Measurements from ENCODE around the gene EML2. TPM values are rescaled to one million over a fixed set of nuclear protein-coding genes. Genes with fewer than 3 reads are reported as not detected.

Gene EML2
- total and polyA plus RNA-seq, 2 of the 8 experiments (the other 6 are each of a cell fraction or from before 2014, with no cell fraction given) = 28.8 to 29.4 TPM

DNA sequence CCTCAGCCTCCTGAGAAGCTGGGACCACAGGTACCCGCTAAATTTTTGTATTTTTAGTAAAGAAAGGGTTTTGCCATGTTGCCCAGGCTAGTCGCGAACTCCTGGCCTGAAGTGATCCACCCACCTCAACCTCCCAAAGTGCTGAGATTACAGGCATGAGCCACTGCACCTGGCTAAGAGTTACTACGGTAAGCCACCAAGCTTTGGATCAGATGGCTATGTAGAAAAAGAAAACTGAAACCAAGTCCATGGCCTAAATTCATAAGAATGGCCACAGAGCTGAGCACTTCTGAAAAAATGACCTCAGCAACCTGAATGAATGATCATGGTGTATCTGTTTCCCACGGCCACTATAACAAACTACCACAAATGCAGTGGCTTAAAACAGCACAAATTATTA lies 64.0 kb downstream of the EML2 start:
- H3K9me3 ChIP-seq (ENCODE audit: insufficient read depth in 2 of 2, low read depth in 1 of 2, low read length in 1 of 2) = no peaks in the 10 kb centered on the region
- WGBS, 2 experiments (ENCODE audit: extremely low coverage in 1 of 2, insufficient coverage in 1 of 2, insufficient read length in 1 of 2, insufficient replicate concordance in 2 of 2, low coverage in 1 of 2, low lambda C conversion rate in 2 of 2, missing lambda C conversion rate in 1 of 2) = 93% methylated on average over 5 of the region's 5 CpGs; no CpG with 5 or more reads in 1 of the 2 experiments
- H2BK120ac ChIP-seq (replicated peaks; ENCODE audit: low read depth, low read length) = no peak overlapping the region
- no peak overlapping the region for H2BK12ac ChIP-seq (ENCODE audit: low read depth, low read length)
- no peak overlapping the region for H2AK5ac ChIP-seq (ENCODE audit: low read depth, low read length)
- no peak overlapping the region for H3K9ac ChIP-seq (replicated peaks in 1 of 4; ENCODE audit: extremely low read depth in 1 of 4, low read depth in 3 of 4, low read length in 3 of 4)
- no peak overlapping the region for H2BK5ac ChIP-seq (ENCODE audit: low read depth, low read length)
- H3K27me3 ChIP-seq (replicated peaks in 1 of 4; ENCODE audit: control insufficient read depth in 3 of 4, extremely low read depth in 1 of 4, insufficient read depth in 3 of 4, low read length in 3 of 4) = no peaks in the 10 kb centered on the region
- no peak overlapping the region for H4K8ac ChIP-seq (ENCODE audit: extremely low read depth, insufficient read depth, low read length)
- H3K4me1 ChIP-seq (replicated peaks in 1 of 4; ENCODE audit: control insufficient read depth in 3 of 4, insufficient read depth in 4 of 4, low read length in 3 of 4) = peaks cover 7 to 15% (median 10%) of the 10 kb centered on the region in 4 experiments
- no peak overlapping the region for H3K14ac ChIP-seq (ENCODE audit: insufficient read length)
- H3K56ac ChIP-seq (replicated peaks; ENCODE audit: insufficient read length, low read depth, low read length) = no peak overlapping the region
- no peak overlapping the region for H3K4me2 ChIP-seq (ENCODE audit: insufficient read depth in 1 of 2, low read depth in 2 of 2, low read length in 2 of 2)
- no peak overlapping the region for H3K27ac ChIP-seq (ENCODE audit: low read depth, low read length)
- no peak overlapping the region for H2AFZ ChIP-seq (ENCODE audit: low read length)
- H3K23me2 ChIP-seq (ENCODE audit: low read depth, low read length) = no peaks in the 10 kb centered on the region; the same call in 1 of the 2 replicates
- DNase-seq (ENCODE audit: low read depth in 1 of 2, low spot score in 2 of 2) = no peak
- 0 out of 4 replicates have a peak, but pooled peaks cover 0 to 2% of the 10 kb centered on the region in 2 experiments for H3K79me2 ChIP-seq (ENCODE audit: control insufficient read depth in 1 of 2, insufficient read depth in 2 of 2, low read length in 2 of 2)
- no peak overlapping the region for H4K5ac ChIP-seq (ENCODE audit: insufficient read length, low read depth, low read length)
- no peak for FAIRE-seq
- H3K23ac ChIP-seq (ENCODE audit: insufficient read length) = no peak overlapping the region
- POLR2A ChIA-PET (ENCODE audit: partially characterized antibody) = interaction anchor here (2.0 kb wide), 1 partner anchor 9 kb away, joined by 4 read pairs; the partner anchor contains the start of gene OPA3
- H2BK20ac ChIP-seq (ENCODE audit: low read length) = no peak overlapping the region
- no peak overlapping the region for H3K18ac ChIP-seq (ENCODE audit: extremely low read depth, low read length)
- peaks cover 0 to under 1% of the 10 kb centered on the region in 2 experiments for H4K20me1 ChIP-seq (replicated peaks in 1 of 2; ENCODE audit: control insufficient read depth in 1 of 2, insufficient read depth in 2 of 2, low read length in 2 of 2)
- no peak overlapping the region for H4K91ac ChIP-seq (replicated peaks; ENCODE audit: insufficient read length, low read length)
- no peaks in the 10 kb centered on the region for H3K36me3 ChIP-seq (ENCODE audit: control insufficient read depth in 2 of 4, insufficient read depth in 4 of 4, low read length in 3 of 4)
- no peaks in the 10 kb centered on the region; the same call in 1 of the 2 replicates for H3K79me1 ChIP-seq (ENCODE audit: low read depth, low read length)
- H3K4ac ChIP-seq (replicated peaks; ENCODE audit: insufficient read length, low read depth, low read length) = no peak overlapping the region
- CTCF ChIA-PET (ENCODE audit: partially characterized antibody) = interaction anchor here (0.7 to 2.0 kb wide), 5 partner anchors 8 to 242 kb away, joined by 3 to 7 read pairs (median 5); no protein-coding TSS in a partner anchor
- H2BK15ac ChIP-seq (ENCODE audit: low read length) = no peak overlapping the region
- no peak overlapping the region for H3K4me3 ChIP-seq (ENCODE audit: extremely low read depth in 1 of 4, insufficient read depth in 2 of 4, low read depth in 3 of 4, low read length in 4 of 4)
- no peak for TF ChIP-seq GABPA (IDR thresholded peaks at IDR 0.05; ENCODE audit: borderline replicate concordance, insufficient read depth, low read length)
- no peak for TF ChIP-seq TAF1 (IDR thresholded peaks at IDR 0.05; ENCODE audit: low read depth, low read length)
- TF ChIP-seq HDAC2 (IDR thresholded peaks at IDR 0.05; ENCODE audit: borderline replicate concordance in 1 of 2, low read depth in 2 of 2, low read length in 2 of 2) = no peak
- no peak for TF ChIP-seq SP4 (IDR thresholded peaks at IDR 0.05; ENCODE audit: low read length)
- TF ChIP-seq TEAD4 (IDR thresholded peaks at IDR 0.05; ENCODE audit: low read depth, low read length) = no peak
- TF ChIP-seq HDAC6 (IDR thresholded peaks at IDR 0.05; ENCODE audit: low read depth, low read length) = no peak
- no peak for TF ChIP-seq SAP30 (IDR thresholded peaks at IDR 0.05; ENCODE audit: insufficient read depth, insufficient replicate concordance, low read length)
- no peak for TF ChIP-seq TCF12 (IDR thresholded peaks at IDR 0.05; ENCODE audit: low read depth, low read length)
- TF ChIP-seq KDM5A (IDR thresholded peaks at IDR 0.05; ENCODE audit: low read length) = no peak
- no peak for TF ChIP-seq POLR2AphosphoS5 (IDR thresholded peaks at IDR 0.05; ENCODE audit: low read depth, low read length)
- no peak for TF ChIP-seq JUND (IDR thresholded peaks at IDR 0.05; ENCODE audit: low read length)
- TF ChIP-seq SP2 (IDR thresholded peaks at IDR 0.05; ENCODE audit: low read length) = no peak

Measured in H1 (cell line).